H1 (cell line): ENCODE measurements around the gene ZNF184.

ENCODE experiments used
- HDAC2 ChIP-seq, 2 experiments: fragments of 300-600 bp in 1 of 2; sonication (generic) in 1 of 2; IDR thresholded peaks; 2 replicates each; pipeline ENCODE4 v1.6.1; 2011 to 2012; ENCODE audit warnings: low read depth in 2 of 2, low read length in 2 of 2, mild to moderate bottlenecking in 2 of 2, moderate library complexity in 2 of 2, borderline replicate concordance in 1 of 2, inconsistent platforms in 1 of 2
- POLR2A ChIP-seq, 2 experiments: IDR thresholded peaks; 1 replicate in 1 of 2; 2 replicates in 1 of 2; pipeline ENCODE4 v1.6.1; 2011; ENCODE audit warnings: low read depth in 2 of 2, low read length in 2 of 2, mild to moderate bottlenecking in 2 of 2; ENCODE audit errors: control extremely low read depth in 1 of 2

GRCh38 chr6:27495386-27496135, 22.7 kb upstream of the ZNF184 start:
- TF ChIP-seq POLR2A (IDR thresholded peaks at IDR 0.05; ENCODE audit: control extremely low read depth in 1 of 2, low read depth in 2 of 2, low read length in 2 of 2) = no peak
- no peak for TF ChIP-seq HDAC2 (IDR thresholded peaks at IDR 0.05; ENCODE audit: borderline replicate concordance in 1 of 2, low read depth in 2 of 2, low read length in 2 of 2)
